ENCODE data around the gene PURB. TPM values are rescaled to one million over a fixed set of nuclear protein-coding genes. Genes with fewer than 3 reads are reported as not detected.

The PURB gene
- total and polyA plus RNA-seq, 9 of the 15 experiments (the other 6 are each of a cell fraction or from before 2014, with no cell fraction given): 1.6 to 14.1 (median 8.8) TPM

DNA sequence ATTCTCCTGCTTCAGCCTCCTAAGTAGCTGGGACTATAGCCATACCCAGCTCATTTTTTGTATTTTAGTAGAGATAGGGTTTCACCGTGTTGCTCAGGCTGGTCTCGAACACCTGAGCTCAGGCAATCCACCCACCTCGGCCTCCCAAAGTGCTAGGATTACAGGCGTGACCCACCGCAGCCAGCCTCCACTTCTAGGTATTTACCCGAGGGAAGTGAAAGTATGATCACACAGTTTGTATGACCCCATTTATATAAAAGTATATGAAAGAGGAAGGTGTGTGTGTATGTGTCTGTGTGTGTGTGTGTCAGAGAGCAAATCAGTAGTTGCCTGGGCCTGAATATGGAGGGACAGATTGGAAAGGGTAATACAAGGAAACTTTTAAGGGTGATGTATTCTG, 2.0 kb upstream of the PURB start:
- Histone ChIP-seq H3K9me1 (ENCODE audit: control insufficient read depth, insufficient read depth, low read length) (no peaks in the 10 kb centered on the region), H3K36me3 (ENCODE audit: control insufficient read depth, insufficient read depth, low read length) (peaks cover 20% of the 10 kb centered on the region), H2AFZ (ENCODE audit: low read depth, low read length) (no peak overlapping the region), H3K79me2 (ENCODE audit: control insufficient read depth, insufficient read depth, low read length) (peaks cover 43% of the 10 kb centered on the region), H3K27ac (ENCODE audit: extremely low read depth, low read depth, low read length) (no peak overlapping the region), H3K9ac (ENCODE audit: insufficient read depth in 1 of 2, low read depth in 2 of 2, low read length in 2 of 2) (no peak overlapping the region), H3K27me3 (ENCODE audit: control insufficient read depth in 2 of 2, insufficient read depth in 2 of 2, low read length in 2 of 2) (no peaks in the 10 kb centered on the region), H4K20me1 (replicated peaks; ENCODE audit: control insufficient read depth, insufficient read depth, low read length) (peaks cover 20% of the 10 kb centered on the region), H3K4me3 (no peak overlapping the region), H3K9me3 (replicated peaks; ENCODE audit: control insufficient read depth, insufficient read depth, low read depth, low read length) (no peaks in the 10 kb centered on the region), H3K4me2 (ENCODE audit: insufficient read depth, low read length) (no peak overlapping the region), H3K4me1 (replicated peaks in 1 of 2; ENCODE audit: control insufficient read depth in 2 of 2, insufficient read depth in 2 of 2, low read length in 2 of 2) (peaks cover 14 to 16% of the 10 kb centered on the region in 2 experiments; a peak in 4 of 5 replicates)
- ATAC-seq: no peak
- ChIA-PET POLR2A (interaction anchor here (0.6 to 3.6 kb wide), 3 partner anchors 39 to 299 kb away, joined by 3 to 43 read pairs (median 3); partner anchors contain the start of gene H2AZ2), CTCF (ENCODE audit: low intra/inter-chr PET ratio) (no interaction called here)
- no peak for TF ChIP-seq SIX5 (IDR thresholded peaks at IDR 0.05; ENCODE audit: borderline replicate concordance in 1 of 2, insufficient read depth in 1 of 2, low read depth in 1 of 2, low read length in 2 of 2)
- TF ChIP-seq ZNF766 (CRISPR knock-in tag; conservative IDR thresholded peaks at IDR 0.05): no peak
- TF ChIP-seq ZNF253 (CRISPR knock-in tag; conservative IDR thresholded peaks at IDR 0.05): no peak
- TF ChIP-seq ZNF41 (CRISPR knock-in tag; conservative IDR thresholded peaks at IDR 0.05): no peak
- TF ChIP-seq ZSCAN32 (CRISPR knock-in tag; IDR thresholded peaks at IDR 0.05): no peak
- TF ChIP-seq PHF8 (IDR thresholded peaks at IDR 0.05; ENCODE audit: borderline replicate concordance, low read length): no peak
- TF ChIP-seq BACH1 (tag; IDR thresholded peaks at IDR 0.05): no peak
- TF ChIP-seq KAT8 (IDR thresholded peaks at IDR 0.05; ENCODE audit: low read depth): no peak
- no peak for TF ChIP-seq ZNF830 (CRISPR knock-in tag; IDR thresholded peaks at IDR 0.05)
- no peak for TF ChIP-seq TRIM25 (IDR thresholded peaks at IDR 0.05; ENCODE audit: borderline replicate concordance)
- no peak for TF ChIP-seq ATF6 (CRISPR knock-in tag; IDR thresholded peaks at IDR 0.05)
- no peak for TF ChIP-seq HEY1 (CRISPR knock-in tag; IDR thresholded peaks at IDR 0.05; ENCODE audit: borderline replicate concordance)
- no peak for TF ChIP-seq KLF6 (CRISPR knock-in tag; IDR thresholded peaks at IDR 0.05; ENCODE audit: borderline replicate concordance)
- no peak for TF ChIP-seq ESRRB (CRISPR knock-in tag; IDR thresholded peaks at IDR 0.05; ENCODE audit: borderline replicate concordance)
- no peak for TF ChIP-seq CHCHD3 (CRISPR knock-in tag; IDR thresholded peaks at IDR 0.05)
- TF ChIP-seq TSC22D4 (tag; IDR thresholded peaks at IDR 0.05): no peak
- intact Hi-C loops (cut with micrococcal nuclease): no loop called here
- in situ Hi-C loops (cut with MboI): no loop called here
- no peak for DNase-seq (ENCODE audit: extremely low read depth in 1 of 4, low spot score in 3 of 4)
- WGBS (ENCODE audit: insufficient coverage, low coverage, missing lambda C conversion rate): 77% methylated on average over 6 of the region's 6 CpGs
- no peak for FAIRE-seq
- BruUV-seq (replicated peaks): no TSS peak

Measured in K562 (cell line).